ENCODE results near the gene SH2D3C.
A peak's percentile ranks its signal among the peaks of the same experiment; 100 is the strongest.

Gene SH2D3C

DNA sequence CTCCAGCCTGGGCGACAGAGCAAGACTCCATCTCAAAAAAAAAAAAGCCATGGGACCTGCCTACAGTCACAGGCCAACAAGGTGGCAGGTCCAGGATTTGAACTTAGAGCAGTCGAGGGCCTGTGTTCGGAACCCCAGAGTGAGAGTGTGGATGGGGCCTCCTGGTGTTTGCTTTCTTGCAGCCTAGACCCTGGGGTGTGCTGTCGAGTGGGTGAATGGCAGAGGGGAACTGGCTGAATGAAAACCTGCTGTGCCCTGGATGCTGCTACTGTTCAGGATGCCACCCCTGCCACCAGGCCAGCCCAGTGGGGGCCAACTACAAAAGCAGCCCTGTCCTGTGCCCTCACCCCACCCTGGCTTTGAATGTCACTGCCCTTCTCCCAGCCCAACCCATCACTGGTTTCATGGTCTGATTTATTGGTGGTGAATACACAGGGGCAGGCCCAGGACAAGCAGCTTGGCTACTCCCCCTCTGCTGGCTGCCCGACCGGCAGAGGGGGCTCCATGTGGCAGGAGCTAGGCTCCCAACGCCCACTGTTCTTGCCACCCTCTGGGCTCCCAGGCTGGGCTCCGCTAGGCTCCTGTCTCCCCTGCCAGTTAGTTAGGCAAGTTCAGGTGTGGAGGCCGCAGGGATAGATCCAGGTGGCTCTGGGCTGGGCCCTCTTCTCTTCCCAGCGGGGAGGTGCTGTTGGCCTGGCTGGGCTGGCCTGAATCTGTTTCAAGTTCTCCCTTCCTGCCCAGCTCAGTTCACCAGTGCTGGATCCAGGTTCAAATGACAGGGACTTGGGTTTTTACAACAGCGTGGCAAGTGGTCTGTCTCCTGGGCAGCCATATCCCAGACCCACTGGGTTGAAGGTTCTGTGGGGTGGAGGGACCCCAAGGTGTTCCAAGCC, 36.4 kb upstream of the SH2D3C start:
- Histone ChIP-seq H3K4me1 (ENCODE audit: control insufficient read depth, insufficient read depth, low read length) (no peaks in the 10 kb centered on the region), H3K36me3 (ENCODE audit: control insufficient read depth, insufficient read depth, low read length) (peaks cover 30% of the 10 kb centered on the region), H3K4me3 (ENCODE audit: low read depth, low read length) (no peak overlapping the region), H3K9ac (ENCODE audit: low read depth, low read length) (no peak overlapping the region), H3K27me3 (ENCODE audit: control insufficient read depth, insufficient read depth, low read length) (no peaks in the 10 kb centered on the region), H3K9me3 (ENCODE audit: control insufficient read depth, insufficient read depth, low read length) (no peaks in the 10 kb centered on the region)

DNA sequence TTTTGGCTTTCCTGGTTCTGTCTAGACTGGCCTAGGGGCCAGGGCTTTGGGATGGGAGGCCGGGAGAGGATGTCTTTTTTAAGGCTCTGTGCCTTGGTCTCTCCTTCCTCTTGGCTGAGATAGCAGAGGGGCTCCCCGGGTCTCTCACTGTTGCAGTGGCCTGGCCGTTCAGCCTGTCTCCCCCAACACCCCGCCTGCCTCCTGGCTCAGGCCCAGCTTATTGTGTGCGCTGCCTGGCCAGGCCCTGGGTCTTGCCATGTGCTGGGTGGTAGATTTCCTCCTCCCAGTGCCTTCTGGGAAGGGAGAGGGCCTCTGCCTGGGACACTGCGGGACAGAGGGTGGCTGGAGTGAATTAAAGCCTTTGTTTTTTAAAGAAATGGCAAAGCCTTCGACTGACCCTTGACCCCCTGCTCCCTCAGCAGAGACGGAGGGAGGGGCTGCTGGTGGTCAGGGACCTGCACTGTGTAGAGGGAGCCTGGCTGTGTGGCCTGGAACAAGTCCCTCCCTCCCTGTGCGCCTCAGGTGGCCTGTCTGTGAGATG, 35.3 kb upstream of the SH2D3C start:
- Histone ChIP-seq H3K27me3 (ENCODE audit: control insufficient read depth, insufficient read depth, low read length) (no peaks in the 10 kb centered on the region), H3K9ac (ENCODE audit: low read depth, low read length) (no peak overlapping the region), H3K9me3 (ENCODE audit: control insufficient read depth, insufficient read depth, low read length) (no peaks in the 10 kb centered on the region), H3K36me3 (ENCODE audit: control insufficient read depth, insufficient read depth, low read length) (peaks cover 30% of the 10 kb centered on the region), H3K4me1 (ENCODE audit: control insufficient read depth, insufficient read depth, low read length) (no peaks in the 10 kb centered on the region), H3K4me3 (ENCODE audit: low read depth, low read length) (no peak overlapping the region)

- Histone ChIP-seq H3K27me3 (ENCODE audit: control insufficient read depth, insufficient read depth, low read length) (no peaks in the 10 kb centered on the region), H3K4me3 (ENCODE audit: low read depth, low read length) (no peak overlapping the region), H3K9ac (ENCODE audit: low read depth, low read length) (no peak overlapping the region), H3K36me3 (ENCODE audit: control insufficient read depth, insufficient read depth, low read length) (peaks cover 30% of the 10 kb centered on the region), H3K4me1 (ENCODE audit: control insufficient read depth, insufficient read depth, low read length) (no peaks in the 10 kb centered on the region), H3K9me3 (ENCODE audit: control insufficient read depth, insufficient read depth, low read length) (no peaks in the 10 kb centered on the region)
Observed at GRCh38 chr9:127812936-127813675, 34.6 kb upstream of the SH2D3C start.

GRCh38 chr9:127812011-127812410, 33.5 kb upstream of the SH2D3C start:
- Histone ChIP-seq H3K4me3 (ENCODE audit: low read depth, low read length) (no peak overlapping the region), H3K36me3 (ENCODE audit: control insufficient read depth, insufficient read depth, low read length) (peaks cover 32% of the 10 kb centered on the region), H3K9ac (ENCODE audit: low read depth, low read length) (no peak overlapping the region), H3K27me3 (ENCODE audit: control insufficient read depth, insufficient read depth, low read length) (no peaks in the 10 kb centered on the region), H3K4me1 (ENCODE audit: control insufficient read depth, insufficient read depth, low read length) (no peaks in the 10 kb centered on the region), H3K9me3 (ENCODE audit: control insufficient read depth, insufficient read depth, low read length) (no peaks in the 10 kb centered on the region)

DNA sequence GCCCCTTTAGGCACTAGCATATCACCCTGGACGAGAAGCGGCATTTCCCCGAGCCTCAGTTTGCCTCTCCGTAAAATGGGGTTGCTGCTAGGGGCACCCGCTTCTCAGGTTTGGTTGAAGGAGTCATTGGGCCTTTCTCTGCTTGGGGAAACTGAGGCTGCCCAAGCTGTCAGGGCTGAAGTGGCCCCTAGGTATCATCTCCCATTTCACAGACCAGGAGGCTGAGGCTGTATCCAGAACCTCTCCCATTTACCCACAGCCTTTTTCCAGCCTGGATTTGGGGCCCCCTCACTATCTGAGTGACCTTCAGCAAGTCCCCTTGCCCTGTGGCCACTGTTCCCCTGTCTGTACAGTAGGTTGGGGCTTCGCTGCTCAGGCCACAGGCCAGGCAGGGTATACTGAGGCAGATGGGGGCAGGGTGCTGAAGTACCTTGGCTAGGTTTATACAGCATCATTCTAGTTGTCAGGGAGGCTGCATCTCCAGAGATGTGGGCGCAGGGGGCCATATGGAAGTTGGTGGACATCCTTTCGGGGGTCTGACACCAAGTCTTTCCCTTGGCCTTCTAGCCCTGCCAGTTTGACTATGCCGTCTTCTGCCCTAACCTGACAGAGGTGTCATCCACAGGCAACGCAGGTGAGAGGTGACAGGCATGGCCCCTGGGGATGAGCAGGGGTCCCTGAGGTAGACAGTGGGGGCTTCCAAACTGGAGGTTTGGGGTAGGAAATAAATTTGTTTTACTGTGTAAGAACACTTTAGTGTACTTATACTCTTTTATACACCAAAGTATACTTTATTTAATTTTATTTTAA, 32.1 kb upstream of the SH2D3C start:
- Histone ChIP-seq H3K36me3 (ENCODE audit: control insufficient read depth, insufficient read depth, low read length) (peaks cover 34% of the 10 kb centered on the region), H3K9me3 (ENCODE audit: control insufficient read depth, insufficient read depth, low read length) (no peaks in the 10 kb centered on the region), H3K4me3 (ENCODE audit: low read depth, low read length) (peak overlapping the region; percentile 6), H3K27me3 (ENCODE audit: control insufficient read depth, insufficient read depth, low read length) (no peaks in the 10 kb centered on the region), H3K4me1 (ENCODE audit: control insufficient read depth, insufficient read depth, low read length) (no peaks in the 10 kb centered on the region), H3K9ac (ENCODE audit: low read depth, low read length) (no peak overlapping the region)

GRCh38 chr9:127809540-127810377, 31.3 kb upstream of the SH2D3C start:
- H3K9me3 ChIP-seq (ENCODE audit: control insufficient read depth, insufficient read depth, low read length): no peaks in the 10 kb centered on the region
- peaks cover 34% of the 10 kb centered on the region for H3K36me3 ChIP-seq (ENCODE audit: control insufficient read depth, insufficient read depth, low read length)
- no peaks in the 10 kb centered on the region for H3K4me1 ChIP-seq (ENCODE audit: control insufficient read depth, insufficient read depth, low read length)
- peak overlapping the region; percentile 6 for H3K4me3 ChIP-seq (ENCODE audit: low read depth, low read length)
- no peak overlapping the region for H3K9ac ChIP-seq (ENCODE audit: low read depth, low read length)
- no peaks in the 10 kb centered on the region for H3K27me3 ChIP-seq (ENCODE audit: control insufficient read depth, insufficient read depth, low read length)

GRCh38 chr9:127809002-127809539, 30.6 kb upstream of the SH2D3C start:
- H3K4me1 ChIP-seq (ENCODE audit: control insufficient read depth, insufficient read depth, low read length): no peaks in the 10 kb centered on the region
- peaks cover 32% of the 10 kb centered on the region for H3K36me3 ChIP-seq (ENCODE audit: control insufficient read depth, insufficient read depth, low read length)
- no peaks in the 10 kb centered on the region for H3K27me3 ChIP-seq (ENCODE audit: control insufficient read depth, insufficient read depth, low read length)
- H3K9me3 ChIP-seq (ENCODE audit: control insufficient read depth, insufficient read depth, low read length): no peaks in the 10 kb centered on the region
- no peak overlapping the region for H3K9ac ChIP-seq (ENCODE audit: low read depth, low read length)
- H3K4me3 ChIP-seq (ENCODE audit: low read depth, low read length): peak overlapping the region; percentile 6

DNA sequence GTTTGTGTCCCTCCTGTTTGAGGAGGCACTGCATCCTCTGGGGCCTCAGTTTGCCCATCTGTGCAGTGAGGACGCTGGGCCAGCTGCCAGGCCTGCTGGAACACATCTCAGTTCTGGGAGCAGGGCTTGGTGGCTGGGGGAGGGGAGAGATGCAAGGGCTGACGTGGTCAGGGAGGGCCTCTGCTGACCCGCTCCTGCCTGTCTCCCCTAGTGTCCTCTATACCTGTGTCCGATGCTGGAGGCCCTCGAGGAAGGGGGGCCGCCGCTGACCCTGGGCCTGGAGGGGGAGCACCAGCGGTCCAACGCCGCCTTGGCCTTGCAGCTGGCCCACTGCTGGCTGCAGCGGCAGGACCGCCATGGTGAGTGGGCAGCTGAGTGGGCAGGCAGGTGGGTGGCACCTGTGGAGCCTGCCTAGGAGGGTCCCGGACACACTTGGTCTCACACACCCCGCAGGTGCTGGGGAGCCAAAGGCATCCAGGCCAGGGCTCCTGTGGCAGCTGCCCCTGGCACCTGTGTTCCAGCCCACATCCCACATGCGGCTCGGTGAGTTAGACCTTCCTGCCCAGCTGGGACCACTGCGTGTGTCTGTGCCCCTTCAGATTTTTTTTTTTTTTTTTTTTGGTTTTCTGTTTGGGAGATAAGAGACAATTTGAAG, 30.0 kb upstream of the SH2D3C start:
- Histone ChIP-seq H3K4me1 (ENCODE audit: control insufficient read depth, insufficient read depth, low read length) (no peaks in the 10 kb centered on the region), H3K36me3 (ENCODE audit: control insufficient read depth, insufficient read depth, low read length) (peaks cover 26% of the 10 kb centered on the region), H3K27me3 (ENCODE audit: control insufficient read depth, insufficient read depth, low read length) (no peaks in the 10 kb centered on the region), H3K4me3 (ENCODE audit: low read depth, low read length) (no peak overlapping the region), H3K9ac (ENCODE audit: low read depth, low read length) (no peak overlapping the region), H3K9me3 (ENCODE audit: control insufficient read depth, insufficient read depth, low read length) (no peaks in the 10 kb centered on the region)

- H3K27me3 ChIP-seq (ENCODE audit: control insufficient read depth, insufficient read depth, low read length): no peaks in the 10 kb centered on the region
- peaks cover 11% of the 10 kb centered on the region for H3K36me3 ChIP-seq (ENCODE audit: control insufficient read depth, insufficient read depth, low read length)
- H3K9ac ChIP-seq (ENCODE audit: low read depth, low read length): no peak overlapping the region
- H3K9me3 ChIP-seq (ENCODE audit: control insufficient read depth, insufficient read depth, low read length): no peaks in the 10 kb centered on the region
- H3K4me1 ChIP-seq (ENCODE audit: control insufficient read depth, insufficient read depth, low read length): peaks cover 3% of the 10 kb centered on the region
- no peak overlapping the region for H3K4me3 ChIP-seq (ENCODE audit: low read depth, low read length)
Observed at GRCh38 chr9:127806871-127807270, 28.4 kb upstream of the SH2D3C start.

- Histone ChIP-seq H3K4me3 (ENCODE audit: low read depth, low read length) (no peak overlapping the region), H3K27me3 (ENCODE audit: control insufficient read depth, insufficient read depth, low read length) (no peaks in the 10 kb centered on the region), H3K4me1 (ENCODE audit: control insufficient read depth, insufficient read depth, low read length) (peaks cover 4% of the 10 kb centered on the region), H3K9ac (ENCODE audit: low read depth, low read length) (no peak overlapping the region), H3K36me3 (ENCODE audit: control insufficient read depth, insufficient read depth, low read length) (peaks cover 9% of the 10 kb centered on the region), H3K9me3 (ENCODE audit: control insufficient read depth, insufficient read depth, low read length) (no peaks in the 10 kb centered on the region)
Observed at GRCh38 chr9:127805620-127806019, 27.2 kb upstream of the SH2D3C start.
